ENCODE results near the gene COA3. TPM values are rescaled to one million over a fixed set of nuclear protein-coding genes. Genes with fewer than 3 reads are reported as not detected.
"Not testable (repeated sequence)": the region's sequence is repeated elsewhere in the genome, so short reads cannot be mapped to it uniquely, and the experiment has no call there.

Gene COA3
- total and polyA plus RNA-seq, 2 donors (not counting 1 experiment from before 2014, with no cell fraction given) = 53.5 to 80.3 TPM

- peak; percentile 86 to 91 for DNase-seq (ENCODE audit: low read depth in 2 of 2)
- Histone ChIP-seq H4K20me1 (ENCODE audit: control insufficient read depth, extremely low read depth, insufficient read depth, low read length) (no peaks in the 10 kb centered on the region), H3K4me2 (ENCODE audit: extremely low read depth, insufficient read depth, low read length) (peak within 1 kb of the TSS; percentile 100), H3K4me1 (ENCODE audit: control insufficient read depth, extremely low read depth, insufficient read depth, low read length) (peaks cover 9% of the 10 kb centered on the region), H3K36me3 (ENCODE audit: control insufficient read depth, insufficient read depth, low read length) (peaks cover 12% of the 10 kb centered on the region), H3K4me3 (replicated peaks in 1 of 4; ENCODE audit: control extremely low read depth in 1 of 4, insufficient read depth in 1 of 4, low read depth in 3 of 4, low read length in 4 of 4) (peak within 1 kb of the TSS; percentile 92 to 100 (median 98)), H3K9ac (ENCODE audit: insufficient read depth, low read length) (peak within 1 kb of the TSS; percentile 88), H3K9me3 (ENCODE audit: control insufficient read depth, insufficient read depth, low read depth, low read length) (no peaks in the 10 kb centered on the region), H3K27ac (ENCODE audit: insufficient read depth, low read length) (peak within 1 kb of the TSS; percentile 92), H2AFZ (ENCODE audit: low read length) (peak within 1 kb of the TSS; percentile 99), H3K27me3 (ENCODE audit: control insufficient read depth, insufficient read depth, low read length) (no peaks in the 10 kb centered on the region), H3K79me2 (ENCODE audit: control insufficient read depth, insufficient read depth, low read length) (peaks cover 6% of the 10 kb centered on the region)
- TF ChIP-seq EZH2 (IDR thresholded peaks at IDR 0.05; ENCODE audit: low read length, missing control alignments) = no peak
- TF ChIP-seq CTCF (conservative IDR thresholded peaks at IDR 0.05 in 1 of 2, IDR thresholded peaks at IDR 0.05 in 1 of 2; ENCODE audit: low read depth in 1 of 2, low read length in 2 of 2) = peak; percentile 19 to 39
Measured at GRCh38 chr17:42773290-42774035, 25.0 kb downstream of the COA3 start, which contains the start of gene VPS25. Gene VPS25 (plus strand): TSS chr17:42773449. CDS start chr17:42773476, 27 bp downstream.

- H3K27me3 ChIP-seq (ENCODE audit: control insufficient read depth, insufficient read depth, low read length) = no peaks in the 10 kb centered on the region
- H2AFZ ChIP-seq (ENCODE audit: low read length) = peak overlapping the region; percentile 67
- peak overlapping the region; percentile 100 for H3K4me2 ChIP-seq (ENCODE audit: extremely low read depth, insufficient read depth, low read length)
- peak overlapping the region in 3 of 4 experiments; percentile 92 to 100 (median 98) for H3K4me3 ChIP-seq (replicated peaks in 1 of 4; ENCODE audit: control extremely low read depth in 1 of 4, insufficient read depth in 1 of 4, low read depth in 3 of 4, low read length in 4 of 4)
- peaks cover 10% of the 10 kb centered on the region for H3K36me3 ChIP-seq (ENCODE audit: control insufficient read depth, insufficient read depth, low read length)
- TF ChIP-seq EZH2 (IDR thresholded peaks at IDR 0.05; ENCODE audit: low read length, missing control alignments) = no peak
- TF ChIP-seq CTCF (conservative IDR thresholded peaks at IDR 0.05 in 1 of 2, IDR thresholded peaks at IDR 0.05 in 1 of 2; ENCODE audit: low read depth in 1 of 2, low read length in 2 of 2) = no peak
- H3K9me3 ChIP-seq (ENCODE audit: control insufficient read depth, insufficient read depth, low read depth, low read length) = no peaks in the 10 kb centered on the region
- no peaks in the 10 kb centered on the region for H4K20me1 ChIP-seq (ENCODE audit: control insufficient read depth, extremely low read depth, insufficient read depth, low read length)
- H3K27ac ChIP-seq (ENCODE audit: insufficient read depth, low read length) = peak overlapping the region; percentile 92
- peaks cover 9% of the 10 kb centered on the region for H3K4me1 ChIP-seq (ENCODE audit: control insufficient read depth, extremely low read depth, insufficient read depth, low read length)
- peaks cover 6% of the 10 kb centered on the region for H3K79me2 ChIP-seq (ENCODE audit: control insufficient read depth, insufficient read depth, low read length)
- DNase-seq (ENCODE audit: low read depth in 2 of 2) = no peak
- H3K9ac ChIP-seq (ENCODE audit: insufficient read depth, low read length) = no peak overlapping the region
Measured at GRCh38 chr17:42772945-42773289, 25.6 kb downstream of the COA3 start.

- H3K9ac ChIP-seq (ENCODE audit: insufficient read depth, low read length); H3K4me1 ChIP-seq (ENCODE audit: control insufficient read depth, extremely low read depth, insufficient read depth, low read length); H3K27ac ChIP-seq (ENCODE audit: insufficient read depth, low read length); H3K4me3 ChIP-seq (replicated peaks in 1 of 4; ENCODE audit: control extremely low read depth in 1 of 4, insufficient read depth in 1 of 4, low read depth in 3 of 4, low read length in 4 of 4); H2AFZ ChIP-seq (ENCODE audit: low read length); H3K4me2 ChIP-seq (ENCODE audit: extremely low read depth, insufficient read depth, low read length); H3K9me3 ChIP-seq (ENCODE audit: control insufficient read depth, insufficient read depth, low read depth, low read length); H3K79me2 ChIP-seq (ENCODE audit: control insufficient read depth, insufficient read depth, low read length); H4K20me1 ChIP-seq (ENCODE audit: control insufficient read depth, extremely low read depth, insufficient read depth, low read length); H3K27me3 ChIP-seq (ENCODE audit: control insufficient read depth, insufficient read depth, low read length); H3K36me3 ChIP-seq (ENCODE audit: control insufficient read depth, insufficient read depth, low read length); DNase-seq (ENCODE audit: low read depth in 2 of 2): not testable (repeated sequence)
Measured at GRCh38 chr17:42769964-42770363, 28.5 kb downstream of the COA3 start.

GRCh38 chr17:42768006-42768405, 30.5 kb downstream of the COA3 start:
- H4K20me1 ChIP-seq (ENCODE audit: control insufficient read depth, extremely low read depth, insufficient read depth, low read length); H3K9me3 ChIP-seq (ENCODE audit: control insufficient read depth, insufficient read depth, low read depth, low read length); H2AFZ ChIP-seq (ENCODE audit: low read length); H3K27ac ChIP-seq (ENCODE audit: insufficient read depth, low read length); H3K27me3 ChIP-seq (ENCODE audit: control insufficient read depth, insufficient read depth, low read length); H3K9ac ChIP-seq (ENCODE audit: insufficient read depth, low read length); H3K36me3 ChIP-seq (ENCODE audit: control insufficient read depth, insufficient read depth, low read length); H3K79me2 ChIP-seq (ENCODE audit: control insufficient read depth, insufficient read depth, low read length); H3K4me1 ChIP-seq (ENCODE audit: control insufficient read depth, extremely low read depth, insufficient read depth, low read length); H3K4me2 ChIP-seq (ENCODE audit: extremely low read depth, insufficient read depth, low read length); DNase-seq (ENCODE audit: low read depth in 2 of 2); H3K4me3 ChIP-seq (replicated peaks in 1 of 4; ENCODE audit: control extremely low read depth in 1 of 4, insufficient read depth in 1 of 4, low read depth in 3 of 4, low read length in 4 of 4): not testable (repeated sequence)
